GM12891 (cell line): ENCODE measurements around the gene THSD8.

Source experiments
- POLR2A ChIP-seq: IDR thresholded peaks from 2 replicates; pipeline ENCODE4 v1.6.1; 2011; ENCODE audit warnings: low read depth, low read length, control low read depth
- POLR2AphosphoS5 ChIP-seq: IDR thresholded peaks from 2 replicates; pipeline ENCODE4 v1.6.1; 2011; ENCODE audit warnings: low read depth, low read length, control low read depth

- TF ChIP-seq POLR2AphosphoS5 (no peak), POLR2A (no peak; the same call in 1 of the 2 replicates)
Observed at GRCh38 chr19:12789098-12789903, 12.6 kb upstream of the THSD8 start.
